ENCODE results near the gene CNTN1. TPM values are rescaled to one million over a fixed set of nuclear protein-coding genes. Genes with fewer than 3 reads are reported as not detected.

CNTN1 gene
- polyA plus RNA-seq, 1 donor from 2014 or later: 101 TPM

- Histone ChIP-seq H3F3A (ENCODE audit: insufficient read depth, low read length, poor library complexity, severe bottlenecking) (no peaks in the 10 kb centered on the region), H3K9ac (ENCODE audit: low read length) (no peak overlapping the region), H3K9me3 (ENCODE audit: low read length) (no peaks in the 10 kb centered on the region), H4K20me1 (ENCODE audit: insufficient read depth) (no peaks in the 10 kb centered on the region), H3K79me2 (replicated peaks; ENCODE audit: insufficient read depth, low read length) (no peaks in the 10 kb centered on the region), H3K4me3 (ENCODE audit: low read length) (no peak overlapping the region), H2AFZ (ENCODE audit: low read depth, low read length) (no peak overlapping the region), H3K36me3 (ENCODE audit: insufficient read depth, low read length) (no peaks in the 10 kb centered on the region), H3K4me2 (ENCODE audit: low read length) (no peak overlapping the region), H3K27me3 (ENCODE audit: insufficient read depth, low read depth, low read length) (no peaks in the 10 kb centered on the region), H3K27ac (ENCODE audit: low read length) (no peak overlapping the region), H3K9me2 (ENCODE audit: insufficient read depth, low read length) (no peaks in the 10 kb centered on the region)
- TF ChIP-seq CTCF (IDR thresholded peaks at IDR 0.05; ENCODE audit: poor library complexity, severe bottlenecking): no peak
Observed at GRCh38 chr12:40688085-40688725, 4.0 kb upstream of the CNTN1 start.

- H3K36me3 ChIP-seq (ENCODE audit: insufficient read depth, low read length): no peaks in the 10 kb centered on the region
- TF ChIP-seq MXI1 (conservative IDR thresholded peaks at IDR 0.05; ENCODE audit: poor library complexity, severe bottlenecking): no peak
- no peak for TF ChIP-seq EZH2 (IDR thresholded peaks at IDR 0.05; ENCODE audit: borderline replicate concordance, insufficient read depth, low read length, poor library complexity, severe bottlenecking)
- TF ChIP-seq EP300 (conservative IDR thresholded peaks at IDR 0.05; ENCODE audit: poor library complexity, severe bottlenecking): no peak
- TF ChIP-seq RAD21 (conservative IDR thresholded peaks at IDR 0.05): no peak
- no peak for TF ChIP-seq TAF1 (IDR thresholded peaks at IDR 0.05; ENCODE audit: low read depth)
- TF ChIP-seq CTCF (IDR thresholded peaks at IDR 0.05; ENCODE audit: poor library complexity, severe bottlenecking): no peak
- no peak for TF ChIP-seq POLR2AphosphoS5 (IDR thresholded peaks at IDR 0.05)
- no peak for TF ChIP-seq SMC3 (conservative IDR thresholded peaks at IDR 0.05; ENCODE audit: poor library complexity)
- H3K4me2 ChIP-seq (ENCODE audit: low read length): no peak overlapping the region
Observed at GRCh38 chr12:40689576-40689975, 2.7 kb upstream of the CNTN1 start.

GRCh38 chr12:40692765-40693206, 547 bp downstream of the CNTN1 start:
- H3F3A ChIP-seq (ENCODE audit: insufficient read depth, low read length, poor library complexity, severe bottlenecking): no peaks in the 10 kb centered on the region
- H3K27ac ChIP-seq (ENCODE audit: low read length): peak overlapping the region; percentile 65
- no peaks in the 10 kb centered on the region for H3K27me3 ChIP-seq (ENCODE audit: insufficient read depth, low read depth, low read length)
- no peaks in the 10 kb centered on the region for H3K9me2 ChIP-seq (ENCODE audit: insufficient read depth, low read length)
- TF ChIP-seq POLR2AphosphoS5 (IDR thresholded peaks at IDR 0.05): no peak
- TF ChIP-seq REST (IDR thresholded peaks at IDR 0.05; ENCODE audit: borderline replicate concordance): peak; percentile 7
- H3K9me3 ChIP-seq (ENCODE audit: low read length): no peaks in the 10 kb centered on the region
- H3K4me3 ChIP-seq (ENCODE audit: low read length): peak overlapping the region; percentile 88
- H3K4me2 ChIP-seq (ENCODE audit: low read length): peak overlapping the region; percentile 56
- H3K9ac ChIP-seq (ENCODE audit: low read length): peak overlapping the region; percentile 71
- peak overlapping the region; percentile 87 for H2AFZ ChIP-seq (ENCODE audit: low read depth, low read length)
- H4K20me1 ChIP-seq (ENCODE audit: insufficient read depth): no peaks in the 10 kb centered on the region
- no peaks in the 10 kb centered on the region for H3K36me3 ChIP-seq (ENCODE audit: insufficient read depth, low read length)
- H3K79me2 ChIP-seq (replicated peaks; ENCODE audit: insufficient read depth, low read length): no peaks in the 10 kb centered on the region

More at GRCh38 chr12:40689576-40689975, 2.7 kb upstream of the CNTN1 start:
- no peak overlapping the region for H3K4me3 ChIP-seq (ENCODE audit: low read length)
- H3F3A ChIP-seq (ENCODE audit: insufficient read depth, low read length, poor library complexity, severe bottlenecking): no peaks in the 10 kb centered on the region
- H3K27ac ChIP-seq (ENCODE audit: low read length): no peak overlapping the region
- H3K27me3 ChIP-seq (ENCODE audit: insufficient read depth, low read depth, low read length): no peaks in the 10 kb centered on the region
- no peaks in the 10 kb centered on the region for H3K79me2 ChIP-seq (replicated peaks; ENCODE audit: insufficient read depth, low read length)
- no peaks in the 10 kb centered on the region for H4K20me1 ChIP-seq (ENCODE audit: insufficient read depth)
- no peaks in the 10 kb centered on the region for H3K9me2 ChIP-seq (ENCODE audit: insufficient read depth, low read length)
- H3K9ac ChIP-seq (ENCODE audit: low read length): no peak overlapping the region
- no peaks in the 10 kb centered on the region for H3K9me3 ChIP-seq (ENCODE audit: low read length)
- no peak overlapping the region for H2AFZ ChIP-seq (ENCODE audit: low read depth, low read length)

Data from neural cell (in vitro differentiated cells).